Germinal center (tissue), 1 donor: ENCODE results near the gene SUN2.

ENCODE experiments used
- DNase-seq: peaks from one replicate; pipeline ENCODE4 v3.0.0; 2012; ENCODE audit warnings: mixed read lengths, low spot score

Gene SUN2

DNA sequence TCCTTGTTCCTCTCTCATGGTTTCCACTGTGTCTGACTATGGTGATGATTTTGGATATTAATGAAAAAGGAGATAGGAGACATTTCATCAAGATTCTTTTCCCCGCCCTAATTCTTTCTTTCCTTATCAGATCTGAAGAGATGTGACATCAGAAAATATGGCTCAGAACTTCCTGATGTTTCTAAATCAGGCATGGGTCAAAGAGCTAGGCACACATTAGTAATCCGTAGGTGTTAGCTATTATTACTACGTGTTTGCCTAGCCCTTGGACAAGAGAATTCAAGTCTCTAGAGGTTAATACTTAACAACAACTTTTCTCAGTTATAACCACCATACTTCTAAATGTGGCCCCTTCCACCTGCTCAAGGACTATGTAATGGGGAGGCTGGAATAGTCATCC lies 60.9 kb downstream of the SUN2 start:
- no peak for DNase-seq

DNA sequence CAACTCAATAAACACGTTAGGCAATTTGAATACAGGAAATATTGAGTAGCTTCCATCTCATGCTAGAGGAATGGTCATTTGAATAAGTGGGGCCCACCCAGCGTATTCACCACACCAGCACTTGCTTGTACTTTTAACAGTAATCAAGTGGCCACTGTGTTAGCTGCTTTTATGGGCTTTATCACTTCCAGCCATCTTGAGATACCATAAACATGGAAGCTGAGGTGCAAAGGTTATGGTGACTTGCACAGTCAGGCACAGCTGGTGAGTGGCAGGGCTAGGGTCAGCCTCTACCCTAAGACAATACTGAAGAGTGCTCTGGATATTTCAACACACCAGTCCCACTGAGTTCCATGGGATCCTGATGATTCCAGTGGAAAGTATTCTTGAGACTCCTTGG lies 61.7 kb downstream of the SUN2 start:
- no peak for DNase-seq

GRCh38 chr22:38689651-38690050 lies 66.1 kb downstream of the SUN2 start:
- DNase-seq, result no peak

- DNase-seq, result no peak
Observed at GRCh38 chr22:38685761-38686160, 70.0 kb downstream of the SUN2 start.

DNA sequence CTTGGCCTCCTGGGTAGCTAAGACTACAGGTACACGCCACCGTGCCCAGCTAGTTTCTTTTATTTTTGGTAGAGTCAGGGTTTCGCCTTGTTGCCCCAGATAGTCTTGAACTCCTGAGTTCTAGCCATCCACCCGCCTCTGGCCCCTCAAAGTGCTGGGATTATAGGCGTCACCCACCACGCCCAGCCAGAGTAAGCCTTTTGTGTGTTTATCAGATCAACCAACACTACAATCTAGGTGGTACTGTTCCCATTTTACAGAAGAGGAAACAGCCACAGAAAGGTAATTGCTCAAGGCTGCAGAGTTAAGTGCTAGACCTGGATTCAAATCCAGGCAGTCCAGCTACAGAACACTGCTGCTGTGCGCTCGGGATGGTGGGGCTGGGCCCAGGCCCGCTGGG lies 70.9 kb downstream of the SUN2 start:
- no peak for DNase-seq
